SK-N-SH (cell line): Measurements from ENCODE around the gene CHD2. TPM values are rescaled to one million over a fixed set of nuclear protein-coding genes. Genes with fewer than 3 reads are reported as not detected.

ENCODE experiments used
- CTCF ChIA-PET: fragments of 300-600, 350-600 bp; formaldehyde crosslinking; extraction: SDS; loops from one replicate; lab custom pipeline; 2021; lab: Yijun Ruan, JAX
- POLR2A ChIA-PET: fragments of 350-600 bp; sonication (Branson Sonifier 250); formaldehyde crosslinking; extraction: SDS; loops from one replicate; lab custom pipeline; 2020; ENCODE audit warnings: antibody characterized with exemption, inconsistent platforms; lab: Yijun Ruan, JAX
- DNase-seq: peaks from one replicate; pipeline ENCODE4 v3.0.0; 2012
- H2AFZ ChIP-seq: fragments of 200-600 bp; sonication (generic); 2 replicates; pipeline ENCODE4 v1.8.1; 2016; ENCODE audit warnings: antibody characterized with exemption, mild to moderate bottlenecking, low read depth
- H3F3A ChIP-seq: fragments of 200-600 bp; sonication (generic); replicated peaks from 2 replicates; pipeline ENCODE3; 2016; ENCODE audit warnings: antibody characterized with exemption, mild to moderate bottlenecking; ENCODE audit not compliant: insufficient read depth
- H3K27ac ChIP-seq, 2 experiments: fragments of 200-500 bp in 1 of 2; fragments of 200-600 bp in 1 of 2; sonication (Bioruptor generic) in 1 of 2; sonication (generic), shearing (Covaris generic) in 1 of 2; 2 replicates each; pipeline versions ENCODE4 v1.5.1 to v1.6.1; 2014 to 2016; ENCODE audit warnings: low read depth in 2 of 2, inconsistent platforms in 1 of 2, low read length in 1 of 2, mild to moderate bottlenecking in 1 of 2, mixed read lengths in 1 of 2
- H3K27me3 ChIP-seq: fragments of 200-600 bp; sonication (generic), shearing (Covaris generic); 2 replicates; pipeline ENCODE4 v1.6.1; 2016; ENCODE audit warnings: mixed run types; ENCODE audit not compliant: insufficient read depth
- H3K36me3 ChIP-seq, 2 experiments: fragments of 200-500 bp in 1 of 2; fragments of 200-600 bp in 1 of 2; sonication (Bioruptor generic) in 1 of 2; sonication (generic) in 1 of 2; replicated peaks in 1 of 2; 2 replicates each; pipeline versions ENCODE3 to v1.5.1; 2014 to 2016; ENCODE audit warnings: low read length in 1 of 2, mild to moderate bottlenecking in 1 of 2; ENCODE audit not compliant: insufficient read depth in 2 of 2, control insufficient read depth in 1 of 2
- H3K4me1 ChIP-seq, 2 experiments: fragments of 200-500 bp in 1 of 2; fragments of 200-600 bp in 1 of 2; sonication (Bioruptor generic) in 1 of 2; sonication (generic), shearing (Covaris generic) in 1 of 2; 2 replicates each; pipeline versions ENCODE4 v1.5.1 to v1.6.1; 2014 to 2016; ENCODE audit warnings: low read depth in 1 of 2, low read length in 1 of 2, mixed run types in 1 of 2; ENCODE audit not compliant: insufficient read depth in 2 of 2, control insufficient read depth in 1 of 2
- H3K4me2 ChIP-seq: fragments of 200-600 bp; sonication (generic), shearing (Covaris generic); 2 replicates; pipeline ENCODE4 v1.6.1; 2017; ENCODE audit warnings: mixed run types
- H3K4me3 ChIP-seq, 2 experiments: fragments of 200-500 bp in 1 of 2; fragments of 200-600 bp in 1 of 2; sonication (Bioruptor generic) in 1 of 2; sonication (generic), shearing (Covaris generic) in 1 of 2; 2 replicates each; pipeline versions ENCODE4 v1.5.1 to v1.8.1; 2014 to 2016; ENCODE audit warnings: low read depth in 2 of 2, inconsistent platforms in 1 of 2, low read length in 1 of 2, mild to moderate bottlenecking in 1 of 2, mixed read lengths in 1 of 2, moderate library complexity in 1 of 2
- H3K79me2 ChIP-seq: fragments of 200-600 bp; sonication (generic); 2 replicates; pipeline ENCODE4 v1.8.1; 2017; ENCODE audit warnings: mild to moderate bottlenecking; ENCODE audit not compliant: insufficient read depth
- H3K9ac ChIP-seq: fragments of 200-600 bp; sonication (generic); 2 replicates; pipeline ENCODE4 v1.6.1; 2017; ENCODE audit warnings: mixed run types
- H3K9me2 ChIP-seq: fragments of 200-600 bp; sonication (generic); 2 replicates; pipeline ENCODE4 v1.6.1; 2017; ENCODE audit warnings: mixed run types
- H3K9me3 ChIP-seq: fragments of 200-600 bp; sonication (generic); 2 replicates; pipeline ENCODE4 v1.6.1; 2017; ENCODE audit warnings: mixed run types, mild to moderate bottlenecking, moderate library complexity
- H4K20me1 ChIP-seq: fragments of 200-600 bp; sonication (generic); 2 replicates; pipeline ENCODE4 v1.6.1; 2017; ENCODE audit warnings: mild to moderate bottlenecking, mixed run types; ENCODE audit not compliant: insufficient read depth
- CHD2 ChIP-seq: fragments of 150-350 bp; IDR thresholded peaks from 2 replicates; pipeline ENCODE4 v1.6.1; 2018; ENCODE audit warnings: low read length; ENCODE audit not compliant: partially characterized antibody
- ELF1 ChIP-seq: IDR thresholded peaks from 2 replicates; pipeline ENCODE4 v1.4.0; 2012
- EP300 ChIP-seq, 2 experiments: IDR thresholded peaks; 2 replicates each; pipeline versions ENCODE4 v1.4.0 to v1.6.1; 2012; ENCODE audit warnings: borderline replicate concordance in 1 of 2, low read depth in 1 of 2, low read length in 1 of 2
- EZH2phosphoT487 ChIP-seq: fragments of 200-600 bp; sonication (generic); IDR thresholded peaks from 2 replicates; pipeline ENCODE4 v1.6.1; 2017; ENCODE audit warnings: low read depth, mixed run types, mild to moderate bottlenecking, antibody characterized with exemption, moderate library complexity, borderline replicate concordance
- FOXJ3 ChIP-seq: sonication (generic); formaldehyde crosslinking; IDR thresholded peaks from 2 replicates; pipeline ENCODE4 v1.5.1; 2020; ENCODE audit warnings: mild to moderate bottlenecking, missing genetic modification reagents
- FOXM1 ChIP-seq: IDR thresholded peaks from 2 replicates; pipeline ENCODE4 v1.4.0; 2012; ENCODE audit warnings: low read depth, mild to moderate bottlenecking
- JUND ChIP-seq: IDR thresholded peaks from 2 replicates; pipeline ENCODE4 v1.4.0; 2012
- MEF2A ChIP-seq: IDR thresholded peaks from 2 replicates; pipeline ENCODE4 v1.4.0; 2012; ENCODE audit warnings: low read depth, borderline replicate concordance
- MXI1 ChIP-seq: IDR thresholded peaks from 2 replicates; pipeline ENCODE4 v1.6.1; 2012; ENCODE audit warnings: mild to moderate bottlenecking, low read depth, low read length, improper control_type of control experiment
- NFIC ChIP-seq: IDR thresholded peaks from 2 replicates; pipeline ENCODE4 v1.4.0; 2012; ENCODE audit warnings: borderline replicate concordance
- NRF1 ChIP-seq: IDR thresholded peaks from 2 replicates; pipeline ENCODE4 v1.6.1; 2012; ENCODE audit warnings: low read depth, mild to moderate bottlenecking, low read length
- PBX3 ChIP-seq: IDR thresholded peaks from 2 replicates; pipeline ENCODE4; 2012
- RAD21 ChIP-seq: IDR thresholded peaks from 2 replicates; pipeline ENCODE4 v1.6.1; 2012; ENCODE audit warnings: mild to moderate bottlenecking, low read length
- RCOR1 ChIP-seq: fragments of 150-350 bp; IDR thresholded peaks from 2 replicates; pipeline ENCODE4 v1.6.1; 2017; ENCODE audit warnings: antibody characterized with exemption, low read length
- REST ChIP-seq: IDR thresholded peaks from 2 replicates; pipeline ENCODE4 v1.6.1; 2012; ENCODE audit warnings: mild to moderate bottlenecking, low read depth, low read length, moderate library complexity
- RFX5 ChIP-seq: IDR thresholded peaks from 2 replicates; pipeline ENCODE4 v1.6.1; 2012; ENCODE audit warnings: mild to moderate bottlenecking, improper control_type of control experiment, low read length
- SIN3A ChIP-seq: IDR thresholded peaks from 2 replicates; pipeline ENCODE4 v1.6.1; 2012; ENCODE audit warnings: low read depth, mild to moderate bottlenecking, low read length, moderate library complexity, borderline replicate concordance
- SMC3 ChIP-seq: IDR thresholded peaks from 2 replicates; pipeline ENCODE4 v1.6.1; 2012; ENCODE audit warnings: low read depth, low read length, improper control_type of control experiment
- TAF1 ChIP-seq: IDR thresholded peaks from 2 replicates; pipeline ENCODE4 v1.6.1; 2012; ENCODE audit warnings: low read depth, mild to moderate bottlenecking, low read length, moderate library complexity, borderline replicate concordance
- TCF12 ChIP-seq: IDR thresholded peaks from 2 replicates; pipeline ENCODE4 v1.4.0; 2012
- ZBTB33 ChIP-seq: IDR thresholded peaks from 2 replicates; pipeline ENCODE4 v1.4.0; 2012; ENCODE audit warnings: low read depth, borderline replicate concordance
- WGBS: methylation state at CpG from one replicate; pipeline ENCODE4 v1.1.6; 2017; ENCODE audit warnings: low lambda C conversion rate; 5-methylcytosine and 5-hydroxymethylcytosine counted together
- polyA plus RNA-seq, 3 experiments: library from polyadenylated mRNA; depleted of rRNA; stranded (reverse); fragments of >200 nt; gene quantifications; 2 replicates each; pipeline ENCODE4 v1.2.3, GENCODE V29; 2012
- TF ChIP-seq, protein P1 (sequence below): fragments of 150-350 bp; IDR thresholded peaks from 2 replicates; pipeline ENCODE4 v1.6.1; 2017; ENCODE audit warnings: antibody characterized with exemption, low read length, low read depth, borderline replicate concordance

CHD2 gene
- polyA plus RNA-seq, 1 of the 3 experiments (the other 2 are of a cell fraction), result 25.3 TPM

- TF ChIP-seq ZBTB33, result no peak
- TF ChIP-seq TCF12, result no peak
- TF ChIP-seq, protein P1, sequence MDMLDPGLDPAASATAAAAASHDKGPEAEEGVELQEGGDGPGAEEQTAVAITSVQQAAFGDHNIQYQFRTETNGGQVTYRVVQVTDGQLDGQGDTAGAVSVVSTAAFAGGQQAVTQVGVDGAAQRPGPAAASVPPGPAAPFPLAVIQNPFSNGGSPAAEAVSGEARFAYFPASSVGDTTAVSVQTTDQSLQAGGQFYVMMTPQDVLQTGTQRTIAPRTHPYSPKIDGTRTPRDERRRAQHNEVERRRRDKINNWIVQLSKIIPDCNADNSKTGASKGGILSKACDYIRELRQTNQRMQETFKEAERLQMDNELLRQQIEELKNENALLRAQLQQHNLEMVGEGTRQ, result no peak
- no peak for TF ChIP-seq ELF1
- TF ChIP-seq FOXJ3 (CRISPR knock-in tag), result no peak
- no peak for TF ChIP-seq SMC3
- TF ChIP-seq NFIC, result no peak
Measured at GRCh38 chr15:92891533-92892200, 8.5 kb upstream of the CHD2 start (continued).

DNA sequence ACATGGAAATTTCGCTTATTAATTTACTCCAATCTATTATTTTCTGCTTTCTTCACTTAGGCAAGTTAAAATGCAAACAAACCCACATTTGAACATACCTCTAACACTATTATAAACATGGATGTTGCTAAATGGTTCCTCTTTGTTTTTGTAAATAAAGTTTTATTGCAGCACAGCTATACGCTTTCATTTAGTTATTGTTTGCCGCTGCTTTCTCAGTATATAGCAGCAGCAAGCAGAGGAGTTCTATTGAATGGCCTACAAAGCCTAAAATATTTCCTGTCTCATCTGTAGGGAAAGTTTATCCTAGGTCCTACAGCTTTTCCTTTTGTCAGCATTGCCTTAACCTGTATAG, 7.9 kb upstream of the CHD2 start:
- CTCF ChIA-PET, result no interaction called here
- whole genome bisulfite sequencing, result 97% methylated on average over 3 of the region's 3 CpGs
- TF ChIP-seq RCOR1 (no peak), NRF1 (no peak), ZBTB33 (no peak), EP300 (IDR thresholded peaks at IDR 0.05; ENCODE audit: borderline replicate concordance in 1 of 2, low read depth in 1 of 2, low read length in 1 of 2) (no peak), MEF2A (no peak), SIN3A (no peak), RFX5 (no peak), CHD2 (no peak), JUND (no peak), REST (no peak), FOXM1 (no peak), MXI1 (no peak), EZH2phosphoT487 (no peak), FOXJ3 (CRISPR knock-in tag) (no peak), TAF1 (no peak), SMC3 (no peak), NFIC (no peak), RAD21 (no peak), PBX3 (no peak)

More for the DNA sequence above, 7.9 kb upstream of the CHD2 start:
- Histone ChIP-seq H3K4me2 (no peak overlapping the region), H3K79me2 (peaks cover 100% of the 10 kb centered on the region), H3K4me1 (peaks cover 2 to 3% of the 10 kb centered on the region in 2 experiments; a peak in 2 of 4 replicates), H2AFZ (no peak overlapping the region), H4K20me1 (peaks cover 15% of the 10 kb centered on the region; the same call in 1 of the 2 replicates), H3K9me3 (no peaks in the 10 kb centered on the region), H3K4me3 (no peak overlapping the region), H3K27ac (peak overlapping the region in 1 of 2 experiments; percentile 14; a peak in 1 of 4 replicates), H3F3A (peaks cover 60% of the 10 kb centered on the region), H3K9ac (no peak overlapping the region), H3K27me3 (no peaks in the 10 kb centered on the region), H3K36me3 (peaks cover 72 to 90% of the 10 kb centered on the region in 2 experiments), H3K9me2 (no peaks in the 10 kb centered on the region)
- POLR2A ChIA-PET, result interaction anchor here (1.6 kb wide), 1 partner anchor 10 kb away, joined by 7 read pairs; no protein-coding TSS in a partner anchor
- DNase-seq, result no peak
